OCI-LY7 (cell line): ENCODE data around the gene CENPU.

Experiments used
- CTCF ChIP-seq: fragments of 200-600 bp; sonication (generic); conservative IDR thresholded peaks from 2 replicates; pipeline ENCODE4 v1.5.1; 2014; ENCODE audit warnings: mild to moderate bottlenecking, antibody characterized with exemption, low read length, moderate library complexity, mixed read lengths
- EZH2phosphoT487 ChIP-seq: fragments of 200-600 bp; sonication (generic); IDR thresholded peaks from 2 replicates; pipeline ENCODE4 v1.6.1; 2018; ENCODE audit warnings: low read depth, borderline replicate concordance, mild to moderate bottlenecking, mixed run types, antibody characterized with exemption, low read length, moderate library complexity, mixed read lengths

GRCh38 chr4:184721254-184721653 lies 12.6 kb downstream of the CENPU start:
- TF ChIP-seq EZH2phosphoT487 (no peak), CTCF (no peak)
